GM18870 (cell line): ENCODE data around the gene CASR.

Experiments used
- ATAC-seq: cut with Tn5 transposase; IDR thresholded peaks from one replicate; pipeline ENCODE4 v1.9.1; 2021; ENCODE audit warnings: moderate library complexity; ENCODE audit not compliant: unreplicated experiment

Gene CASR

GRCh38 chr3:122213650-122214049 is 30.2 kb downstream of the CASR start:
- no peak for ATAC-seq

GRCh38 chr3:122214711-122215110 is 31.2 kb downstream of the CASR start:
- no peak for ATAC-seq

GRCh38 chr3:122215592-122216298 is 32.3 kb downstream of the CASR start:
- no peak for ATAC-seq

- ATAC-seq: no peak
Observed at GRCh38 chr3:122217901-122218300, 34.4 kb downstream of the CASR start.

- no peak for ATAC-seq
Observed at GRCh38 chr3:122219242-122219872, 35.9 kb downstream of the CASR start.

GRCh38 chr3:122227036-122227781 is 43.7 kb downstream of the CASR start:
- ATAC-seq: no peak

- ATAC-seq: no peak
Observed at GRCh38 chr3:122230174-122230573, 46.7 kb downstream of the CASR start.

GRCh38 chr3:122231465-122232157 is 48.1 kb downstream of the CASR start:
- ATAC-seq: no peak

GRCh38 chr3:122232485-122232884 is 49.0 kb downstream of the CASR start:
- no peak for ATAC-seq

GRCh38 chr3:122233101-122233952 is 49.9 kb downstream of the CASR start:
- ATAC-seq: peak; percentile 68

GRCh38 chr3:122234117-122234516 is 50.6 kb downstream of the CASR start:
- no peak for ATAC-seq

- peak; percentile 36 for ATAC-seq
Observed at GRCh38 chr3:122235147-122235546, 51.7 kb downstream of the CASR start.

GRCh38 chr3:122239112-122239511 is 55.6 kb downstream of the CASR start:
- ATAC-seq: no peak

GRCh38 chr3:122245513-122246174 is 62.2 kb downstream of the CASR start:
- peak; percentile 45 for ATAC-seq

GRCh38 chr3:122246199-122246598 is 62.7 kb downstream of the CASR start:
- no peak for ATAC-seq

GRCh38 chr3:122247087-122247824 is 63.8 kb downstream of the CASR start:
- ATAC-seq: no peak

GRCh38 chr3:122247825-122248185 is 64.3 kb downstream of the CASR start:
- ATAC-seq: no peak

GRCh38 chr3:122251428-122251827 is 68.0 kb downstream of the CASR start:
- no peak for ATAC-seq

- no peak for ATAC-seq
Observed at GRCh38 chr3:122253581-122253980, 70.1 kb downstream of the CASR start.
